ENCODE results near the gene FEZF2.

Gene FEZF2

GRCh38 chr3:62371720-62372591 is 1.4 kb downstream of the FEZF2 start:
- DNase-seq: no peak

- DNase-seq: no peak
Measured at GRCh38 chr3:62370858-62371719, 2.3 kb downstream of the FEZF2 start.

- no peak for DNase-seq
Measured at GRCh38 chr3:62370112-62370857, 3.1 kb downstream of the FEZF2 start.

DNA sequence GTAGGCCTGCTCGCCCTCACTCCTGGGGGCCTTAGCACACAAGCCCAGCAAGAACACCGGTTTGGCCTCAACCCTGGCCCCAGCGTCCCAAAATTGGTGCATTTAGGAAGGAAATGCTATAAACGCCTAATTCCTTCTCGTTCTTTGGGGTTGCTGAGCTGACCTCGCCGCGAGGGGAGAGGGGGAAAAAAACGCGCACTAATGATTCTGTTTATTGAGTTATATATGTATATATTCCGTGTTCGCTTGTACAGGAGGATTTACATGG is 3.9 kb downstream of the FEZF2 start:
- DNase-seq: no peak

- DNase-seq: no peak
Measured at GRCh38 chr3:62368705-62369475, 4.5 kb downstream of the FEZF2 start.

GRCh38 chr3:62368290-62368704 is 5.1 kb downstream of the FEZF2 start:
- DNase-seq: no peak

DNA sequence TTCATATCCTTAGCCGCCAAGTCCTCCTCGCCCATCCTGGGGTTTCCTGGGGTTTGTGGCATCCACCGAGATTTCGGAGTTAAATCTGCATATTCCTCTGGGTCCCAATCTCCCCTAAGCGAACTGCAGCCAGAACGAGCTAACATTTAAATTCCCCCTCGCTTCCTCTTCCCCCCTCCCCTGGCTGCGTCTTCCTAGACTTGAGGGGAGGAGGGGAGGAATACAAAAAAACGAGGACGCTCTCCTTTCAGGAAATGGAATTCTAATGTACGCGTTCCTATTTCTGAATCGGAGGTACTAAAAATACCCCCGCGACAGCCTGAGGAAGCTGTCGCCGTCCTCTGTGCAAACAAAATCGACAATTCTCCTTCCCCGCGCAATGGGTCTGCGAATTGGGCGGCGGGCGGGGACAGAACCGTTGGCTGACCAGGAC is 5.6 kb downstream of the FEZF2 start:
- DNase-seq: no peak

GRCh38 chr3:62366126-62366484 is 7.2 kb downstream of the FEZF2 start:
- no peak for DNase-seq

- no peak for DNase-seq
Measured at GRCh38 chr3:62365391-62366125, 7.8 kb downstream of the FEZF2 start.

- no peak for DNase-seq
Measured at GRCh38 chr3:62364191-62364590, 9.2 kb downstream of the FEZF2 start.

- DNase-seq: no peak
Measured at GRCh38 chr3:62363275-62363674, 10.1 kb downstream of the FEZF2 start.

GRCh38 chr3:62361824-62362223 is 11.5 kb downstream of the FEZF2 start:
- no peak for DNase-seq

- DNase-seq: no peak
Measured at GRCh38 chr3:62361261-62361660, 12.1 kb downstream of the FEZF2 start.

DNA sequence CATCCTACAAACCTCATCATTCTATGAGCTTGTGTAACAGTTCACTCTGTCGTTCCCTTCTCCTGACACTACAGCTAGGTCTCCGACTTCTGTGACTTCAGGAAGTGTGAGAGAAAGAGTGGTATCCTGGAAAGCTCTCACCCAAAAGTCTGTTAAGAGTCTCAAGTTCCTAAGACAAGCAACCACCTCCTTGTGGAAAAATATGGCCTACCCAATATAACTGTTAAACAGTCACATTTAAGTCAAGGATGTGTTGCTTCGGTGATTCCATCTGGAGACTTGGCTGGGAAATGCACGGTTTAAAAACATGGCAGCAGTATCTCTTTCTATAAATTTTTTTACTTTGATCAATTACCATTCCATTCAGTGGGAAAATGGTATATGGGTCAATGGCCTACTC is 13.8 kb downstream of the FEZF2 start:
- no peak for DNase-seq

GRCh38 chr3:62356356-62356755 is 17.0 kb downstream of the FEZF2 start:
- no peak for DNase-seq

- DNase-seq: no peak
Measured at GRCh38 chr3:62355703-62356102, 17.6 kb downstream of the FEZF2 start.

GRCh38 chr3:62343755-62344154 is 29.6 kb downstream of the FEZF2 start:
- DNase-seq: no peak

DNA sequence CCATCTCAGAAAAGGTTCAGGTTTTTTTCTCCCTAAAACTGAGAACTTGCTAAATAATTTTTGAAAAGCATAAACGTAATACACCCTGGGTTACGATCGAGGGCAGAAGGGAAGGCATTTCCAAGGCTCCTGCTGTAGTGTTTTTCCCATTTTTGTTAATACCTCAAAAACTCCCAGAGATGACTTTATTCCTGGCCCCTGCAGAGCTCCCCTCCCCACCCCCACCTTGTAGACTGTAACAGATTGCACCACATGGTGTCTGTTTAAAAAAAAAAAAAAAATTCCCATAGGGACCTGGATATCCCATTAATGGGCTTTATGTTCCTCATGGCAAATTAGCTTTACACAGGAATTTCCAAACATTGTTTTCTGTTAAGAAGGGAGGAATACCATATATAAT is 38.2 kb downstream of the FEZF2 start:
- DNase-seq: no peak

- DNase-seq: peak; percentile 46
Measured at GRCh38 chr3:62332835-62333244, 40.5 kb downstream of the FEZF2 start.

GRCh38 chr3:62332017-62332416 is 41.3 kb downstream of the FEZF2 start:
- no peak for DNase-seq

DNA sequence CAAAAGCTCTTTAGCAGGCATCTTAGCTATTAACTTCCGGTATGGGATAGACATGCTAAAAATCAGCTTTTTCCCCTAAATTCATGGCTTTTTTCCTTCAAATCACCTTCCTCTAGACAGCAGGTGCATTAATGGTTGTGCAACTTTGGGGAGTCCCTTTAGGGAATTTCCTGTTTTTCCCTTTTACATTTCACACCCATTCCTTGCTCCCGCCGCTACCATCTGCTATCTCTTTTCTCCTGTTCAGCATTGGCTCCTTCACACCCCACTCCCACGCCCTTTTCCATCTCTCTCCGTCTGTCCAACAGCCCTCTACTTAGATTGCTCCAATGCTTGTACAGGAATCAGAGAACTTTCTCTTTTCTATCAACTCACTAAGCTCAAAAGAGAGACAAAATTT is 43.4 kb downstream of the FEZF2 start:
- no peak for DNase-seq

DNA sequence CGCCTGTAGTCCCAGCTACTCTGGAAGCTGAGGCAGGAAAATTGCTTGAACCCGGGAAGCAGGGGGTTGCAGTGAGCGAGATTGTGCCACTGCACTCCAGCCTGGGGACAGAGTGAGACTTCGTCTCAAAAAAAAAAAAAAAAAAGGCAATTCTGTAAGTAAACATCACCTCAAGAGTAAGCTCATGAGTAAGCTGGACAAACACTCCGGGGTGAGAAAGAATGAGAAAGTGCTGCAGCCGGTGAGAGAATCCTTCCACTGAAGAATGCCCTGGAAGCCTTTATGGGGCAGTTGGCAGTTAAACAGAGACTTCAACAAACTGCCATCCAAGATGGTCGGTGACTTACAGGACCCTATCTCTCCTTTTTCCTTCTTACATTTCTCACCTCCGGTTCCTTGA is 47.5 kb downstream of the FEZF2 start:
- DNase-seq: no peak
